GM19452 (cell line): ENCODE data around the gene CADPS2.

ENCODE experiments used
- ATAC-seq: cut with Tn5 transposase; IDR thresholded peaks from one replicate; pipeline ENCODE4 v1.9.1; 2021; ENCODE audit not compliant: unreplicated experiment

The CADPS2 gene

GRCh38 chr7:122316467-122317388, 569.5 kb downstream of the CADPS2 start:
- ATAC-seq: no peak

GRCh38 chr7:122315507-122316466, 570.5 kb downstream of the CADPS2 start:
- no peak for ATAC-seq

- ATAC-seq: no peak
These were observed 572.0 kb downstream of the CADPS2 start for GRCh38 chr7:122314284-122314683.

GRCh38 chr7:122312789-122313188, 573.5 kb downstream of the CADPS2 start:
- ATAC-seq: no peak

- no peak for ATAC-seq
These were observed 574.4 kb downstream of the CADPS2 start for GRCh38 chr7:122311734-122312450.

GRCh38 chr7:122311050-122311700, 575.1 kb downstream of the CADPS2 start:
- no peak for ATAC-seq

- no peak for ATAC-seq
These were observed 575.9 kb downstream of the CADPS2 start for GRCh38 chr7:122310119-122311021.

- no peak for ATAC-seq
These were observed 576.8 kb downstream of the CADPS2 start for GRCh38 chr7:122309421-122309820.

- no peak for ATAC-seq
These were observed 579.0 kb downstream of the CADPS2 start for GRCh38 chr7:122307228-122307621.

- no peak for ATAC-seq
These were observed 579.7 kb downstream of the CADPS2 start for GRCh38 chr7:122306320-122307227.

- no peak for ATAC-seq
These were observed 580.6 kb downstream of the CADPS2 start for GRCh38 chr7:122305475-122306319.

GRCh38 chr7:122304996-122305421, 581.3 kb downstream of the CADPS2 start:
- no peak for ATAC-seq

- no peak for ATAC-seq
These were observed 581.8 kb downstream of the CADPS2 start, which contains the start of gene FEZF1 for GRCh38 chr7:122304319-122304975. TSS of gene FEZF1 (minus strand) at chr7:122304750. CDS start at chr7:122304437, 313 bp downstream.

GRCh38 chr7:122303531-122304318, 582.5 kb downstream of the CADPS2 start:
- no peak for ATAC-seq

- no peak for ATAC-seq
These were observed 583.3 kb downstream of the CADPS2 start for GRCh38 chr7:122302761-122303530.
